ENCODE results near the gene LGMN. TPM values are rescaled to one million over a fixed set of nuclear protein-coding genes. Genes with fewer than 3 reads are reported as not detected.

The LGMN gene
- total and polyA plus RNA-seq, 2 of the 8 experiments (the other 6 are each of a cell fraction or from before 2014, with no cell fraction given), result 57.4 to 83.4 TPM

DNA sequence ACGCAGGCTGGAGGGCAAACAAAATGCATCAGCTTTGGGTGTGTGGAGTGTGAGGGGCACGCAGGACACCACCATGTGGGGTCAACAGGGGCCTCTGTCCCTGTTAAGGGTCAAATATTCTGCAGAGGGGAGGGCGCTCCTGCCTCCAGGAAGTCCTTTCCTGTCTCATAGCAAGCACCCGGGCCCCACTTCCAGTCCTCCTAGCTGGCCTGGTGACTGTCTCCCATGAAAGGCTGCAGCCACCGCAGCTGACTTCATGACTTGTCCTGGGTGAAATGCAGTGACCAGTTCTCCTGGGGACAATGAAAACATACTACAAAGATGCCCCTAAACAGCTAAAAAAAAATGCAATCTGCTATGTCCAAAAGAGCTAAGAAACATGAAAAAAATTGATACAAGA, 53.6 kb downstream of the LGMN start (continued):
- TF ChIP-seq TAF7 (optimal IDR thresholded peaks at IDR 0.05; ENCODE audit: borderline replicate concordance, low read depth, low read length), result no peak

All from H1 (cell line).